Prostate gland (tissue), 2 donors: ENCODE data around the gene DCC.

Source experiments
- POLR2A ChIP-seq: fragments of 450-650 bp; IDR thresholded peaks from one replicate; pipeline ENCODE4 v1.6.1; 2016; ENCODE audit warnings: antibody characterized with exemption, mild to moderate bottlenecking
- POLR2AphosphoS5 ChIP-seq: sonication (generic); formaldehyde crosslinking; IDR thresholded peaks from one replicate; pipeline ENCODE4 v1.6.1; 2017; ENCODE audit warnings: antibody characterized with exemption
- TF ChIP-seq, protein P1 (sequence below), 4 experiments: fragments of 200-600 bp in 2 of 4; fragments of 450-650 bp in 2 of 4; sonication (generic) in 2 of 4; IDR thresholded peaks; 1 replicate in 3 of 4; 2 replicates in 1 of 4; pipeline ENCODE4 v1.5.1; 2016 to 2019; ENCODE audit warnings: antibody characterized with exemption in 4 of 4, mild to moderate bottlenecking in 2 of 4, moderate library complexity in 2 of 4

- TF ChIP-seq, protein P1, sequence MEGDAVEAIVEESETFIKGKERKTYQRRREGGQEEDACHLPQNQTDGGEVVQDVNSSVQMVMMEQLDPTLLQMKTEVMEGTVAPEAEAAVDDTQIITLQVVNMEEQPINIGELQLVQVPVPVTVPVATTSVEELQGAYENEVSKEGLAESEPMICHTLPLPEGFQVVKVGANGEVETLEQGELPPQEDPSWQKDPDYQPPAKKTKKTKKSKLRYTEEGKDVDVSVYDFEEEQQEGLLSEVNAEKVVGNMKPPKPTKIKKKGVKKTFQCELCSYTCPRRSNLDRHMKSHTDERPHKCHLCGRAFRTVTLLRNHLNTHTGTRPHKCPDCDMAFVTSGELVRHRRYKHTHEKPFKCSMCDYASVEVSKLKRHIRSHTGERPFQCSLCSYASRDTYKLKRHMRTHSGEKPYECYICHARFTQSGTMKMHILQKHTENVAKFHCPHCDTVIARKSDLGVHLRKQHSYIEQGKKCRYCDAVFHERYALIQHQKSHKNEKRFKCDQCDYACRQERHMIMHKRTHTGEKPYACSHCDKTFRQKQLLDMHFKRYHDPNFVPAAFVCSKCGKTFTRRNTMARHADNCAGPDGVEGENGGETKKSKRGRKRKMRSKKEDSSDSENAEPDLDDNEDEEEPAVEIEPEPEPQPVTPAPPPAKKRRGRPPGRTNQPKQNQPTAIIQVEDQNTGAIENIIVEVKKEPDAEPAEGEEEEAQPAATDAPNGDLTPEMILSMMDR (IDR thresholded peaks at IDR 0.05), result no peak
- TF ChIP-seq POLR2A (no peak), POLR2AphosphoS5 (no peak)
Observed at GRCh38 chr18:53543711-53544110, 1203.7 kb downstream of the DCC start.
